HepG2 (cell line): Measurements from ENCODE around the gene SLC19A1. TPM values are rescaled to one million over a fixed set of nuclear protein-coding genes. Genes with fewer than 3 reads are reported as not detected.

Source experiments
- AKAP8 ChIP-seq: sonication (generic); formaldehyde crosslinking; IDR thresholded peaks from 2 replicates; pipeline ENCODE4 v1.5.1; 2020; ENCODE audit warnings: mild to moderate bottlenecking, missing genetic modification reagents
- GFI1 ChIP-seq: sonication (generic); formaldehyde crosslinking; IDR thresholded peaks from 2 replicates; pipeline ENCODE4 v1.5.0; 2020; ENCODE audit warnings: missing genetic modification reagents, mild to moderate bottlenecking, borderline replicate concordance
- KDM2A ChIP-seq: sonication (generic); formaldehyde crosslinking; IDR thresholded peaks from 2 replicates; pipeline ENCODE4 v1.4.0; 2020; ENCODE audit warnings: low read depth, missing genetic modification reagents, borderline replicate concordance
- KDM4B ChIP-seq: sonication (generic); formaldehyde crosslinking; IDR thresholded peaks from 2 replicates; pipeline ENCODE4 v1.4.0; 2020; ENCODE audit warnings: missing genetic modification reagents
- NCOA1 ChIP-seq: sonication (generic); formaldehyde crosslinking; IDR thresholded peaks from 2 replicates; pipeline ENCODE4 v1.9.0; 2021; ENCODE audit warnings: missing genetic modification reagents
- NCOR1 ChIP-seq: fragments of 200-600 bp; sonication (generic); IDR thresholded peaks from 2 replicates; pipeline ENCODE4 v1.7.0; 2017; ENCODE audit warnings: antibody characterized with exemption, low read length, borderline replicate concordance
- PHF21A ChIP-seq: sonication (generic); formaldehyde crosslinking; IDR thresholded peaks from 2 replicates; pipeline ENCODE4 v1.5.0; 2020; ENCODE audit warnings: mild to moderate bottlenecking, missing genetic modification reagents
- RAD21 ChIP-seq: fragments of 450-650 bp; formaldehyde crosslinking; IDR thresholded peaks from 2 replicates; pipeline ENCODE4 v1.5.0; 2020; ENCODE audit warnings: mild to moderate bottlenecking
- U2AF2 ChIP-seq: fragments of 200-400 bp; formaldehyde crosslinking; IDR thresholded peaks from 2 replicates; pipeline ENCODE4 v1.6.1; 2017; ENCODE audit warnings: low read depth, mild to moderate bottlenecking, low read length
- ZEB1 ChIP-seq: IDR thresholded peaks from 2 replicates; pipeline ENCODE4 v1.6.1; 2012; ENCODE audit warnings: mild to moderate bottlenecking, low read depth, inconsistent platforms; ENCODE audit not compliant: insufficient replicate concordance
- ZNF343 ChIP-seq: sonication (generic); formaldehyde crosslinking; IDR thresholded peaks from 2 replicates; pipeline ENCODE4 v1.4.0; 2020; ENCODE audit warnings: mild to moderate bottlenecking, missing genetic modification reagents
- ZNF501 ChIP-seq: sonication (generic); formaldehyde crosslinking; IDR thresholded peaks from 2 replicates; pipeline ENCODE4 v1.5.1; 2020; ENCODE audit warnings: mild to moderate bottlenecking, moderate library complexity, missing genetic modification reagents
- ZNF761 ChIP-seq: sonication (generic); formaldehyde crosslinking; conservative IDR thresholded peaks from 2 replicates; pipeline ENCODE4 v1.4.0; 2020; ENCODE audit warnings: mild to moderate bottlenecking, missing genetic modification reagents
- polyA plus RNA-seq, 8 experiments: library from polyadenylated mRNA; depleted of rRNA in 3 of 8; stranded (reverse) in 7 of 8; unstranded in 1 of 8; fragments of >200 nt; fragmentation: Illumina TruSeq in 4 of 8; extraction: Trizol in 4 of 8; gene quantifications; 2 replicates each; pipeline versions ENCODE4 v1.2.1 to v1.2.3, GENCODE V29; 2011 to 2016; ENCODE audit warnings: low read depth in 4 of 8, missing spikeins in 1 of 8, mixed read lengths in 1 of 8; ENCODE audit not compliant: insufficient read depth in 1 of 8
- total RNA-seq, 5 experiments: library from RNA; depleted of rRNA; stranded (reverse); fragments of >200 nt; fragmentation: Illumina TruSeq; extraction: Trizol; gene quantifications; 2 replicates each; pipeline ENCODE4 v1.2.3, GENCODE V29; 2016; ENCODE audit warnings: low read depth in 1 of 5
- TF ChIP-seq, protein P1 (sequence below): sonication (generic); formaldehyde crosslinking; IDR thresholded peaks from 2 replicates; pipeline ENCODE4 v1.8.0; 2022; ENCODE audit warnings: missing genetic modification reagents, mild to moderate bottlenecking, moderate library complexity, borderline replicate concordance
- TF ChIP-seq, protein P2 (sequence below): sonication (generic); formaldehyde crosslinking; IDR thresholded peaks from 2 replicates; pipeline ENCODE4 v1.5.0; 2020; ENCODE audit warnings: mild to moderate bottlenecking, missing genetic modification reagents, borderline replicate concordance
- TF ChIP-seq, protein P3 (sequence below): sonication (generic); formaldehyde crosslinking; IDR thresholded peaks from 2 replicates; pipeline ENCODE4 v1.4.0; 2020; ENCODE audit warnings: missing genetic modification reagents, borderline replicate concordance
- TF ChIP-seq, protein P4 (sequence below): sonication (generic); formaldehyde crosslinking; IDR thresholded peaks from 2 replicates; pipeline ENCODE4 v1.8.0; 2022; ENCODE audit warnings: mild to moderate bottlenecking, missing genetic modification reagents, borderline replicate concordance
- TF ChIP-seq, protein P5 (sequence below): sonication (generic); formaldehyde crosslinking; IDR thresholded peaks from 2 replicates; pipeline ENCODE4 v1.5.0; 2020; ENCODE audit warnings: missing genetic modification reagents
- TF ChIP-seq, protein P6 (sequence below): sonication (generic); formaldehyde crosslinking; IDR thresholded peaks from 2 replicates; pipeline ENCODE4 v1.5.0; 2020; ENCODE audit warnings: mild to moderate bottlenecking, low read depth, missing genetic modification reagents, borderline replicate concordance

Gene SLC19A1
- total and polyA plus RNA-seq, 2 of the 13 experiments (the other 11 are each of a cell fraction or from before 2014, with no cell fraction given): 21.8 to 23.0 TPM

DNA sequence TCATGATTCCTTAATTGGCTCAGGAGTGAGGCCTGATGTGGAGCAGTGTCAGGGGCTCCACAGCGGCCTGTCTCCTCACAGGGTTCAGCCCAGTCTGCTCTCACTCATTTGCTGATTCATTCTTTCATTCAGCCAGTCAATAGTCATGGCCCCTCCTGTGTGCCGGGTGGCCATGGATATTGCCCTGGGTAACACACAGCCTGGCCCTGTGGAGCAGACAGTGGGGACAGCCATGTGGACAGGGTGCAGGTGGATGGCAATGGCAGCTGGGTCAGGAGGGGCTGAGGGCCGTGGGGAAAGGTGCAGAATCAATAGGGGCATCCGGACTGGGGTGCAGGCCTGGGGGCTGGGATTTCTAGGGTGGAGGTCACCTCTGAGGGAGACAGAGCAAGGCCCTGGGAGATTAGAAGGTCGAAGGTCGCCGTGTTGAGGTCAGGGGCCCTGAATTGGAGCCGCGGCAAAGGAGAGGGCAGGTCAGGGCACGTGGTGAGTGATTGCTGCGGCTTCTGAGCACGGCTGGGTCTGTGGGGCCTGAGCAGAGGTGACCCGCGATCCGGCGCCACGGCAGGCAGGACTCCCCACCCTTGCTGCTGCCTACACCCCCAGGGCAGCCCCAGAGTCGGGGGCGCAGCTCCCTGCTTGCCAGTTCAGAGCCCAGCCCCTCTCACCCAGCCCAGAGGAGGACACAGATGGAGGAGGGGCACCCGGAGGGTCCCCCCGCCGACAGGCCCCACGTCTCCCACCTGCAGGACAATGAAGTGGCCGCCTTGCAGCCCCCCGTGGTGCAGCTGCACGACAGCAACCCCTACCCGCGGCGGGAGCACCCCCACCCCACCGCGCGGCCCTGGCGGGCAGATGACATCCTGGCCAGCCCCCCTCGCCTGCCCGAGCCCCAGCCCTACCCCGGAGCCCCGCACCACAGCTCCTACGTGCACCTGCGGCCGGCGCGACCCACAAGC lies 33.4 kb downstream of the SLC19A1 start (continued):
- TF ChIP-seq, protein P1, sequence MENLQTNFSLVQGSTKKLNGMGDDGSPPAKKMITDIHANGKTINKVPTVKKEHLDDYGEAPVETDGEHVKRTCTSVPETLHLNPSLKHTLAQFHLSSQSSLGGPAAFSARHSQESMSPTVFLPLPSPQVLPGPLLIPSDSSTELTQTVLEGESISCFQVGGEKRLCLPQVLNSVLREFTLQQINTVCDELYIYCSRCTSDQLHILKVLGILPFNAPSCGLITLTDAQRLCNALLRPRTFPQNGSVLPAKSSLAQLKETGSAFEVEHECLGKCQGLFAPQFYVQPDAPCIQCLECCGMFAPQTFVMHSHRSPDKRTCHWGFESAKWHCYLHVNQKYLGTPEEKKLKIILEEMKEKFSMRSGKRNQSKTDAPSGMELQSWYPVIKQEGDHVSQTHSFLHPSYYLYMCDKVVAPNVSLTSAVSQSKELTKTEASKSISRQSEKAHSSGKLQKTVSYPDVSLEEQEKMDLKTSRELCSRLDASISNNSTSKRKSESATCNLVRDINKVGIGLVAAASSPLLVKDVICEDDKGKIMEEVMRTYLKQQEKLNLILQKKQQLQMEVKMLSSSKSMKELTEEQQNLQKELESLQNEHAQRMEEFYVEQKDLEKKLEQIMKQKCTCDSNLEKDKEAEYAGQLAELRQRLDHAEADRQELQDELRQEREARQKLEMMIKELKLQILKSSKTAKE (CRISPR knock-in tag): peak; percentile 35
- TF ChIP-seq NCOR1 (0 out of 2 replicates have a peak, but pooled peaks have one; percentile 23), ZNF343 (CRISPR knock-in tag) (no peak), ZNF501 (CRISPR knock-in tag) (0 out of 2 replicates have a peak, but pooled peaks have one; percentile 31), ZEB1 (no peak), KDM4B (CRISPR knock-in tag) (no peak), GFI1 (CRISPR knock-in tag) (no peak), NCOA1 (CRISPR knock-in tag) (no peak), RAD21 (CRISPR knock-in tag) (peak; percentile 19; the same call in 1 of the 2 replicates), KDM2A (CRISPR knock-in tag) (peak; percentile 17; the same call in 1 of the 2 replicates), U2AF2 (no peak), PHF21A (CRISPR knock-in tag) (0 out of 2 replicates have a peak, but pooled peaks have one; percentile 26), AKAP8 (CRISPR knock-in tag) (peak; percentile 85), ZNF761 (CRISPR knock-in tag) (no peak)
- TF ChIP-seq, protein P2, sequence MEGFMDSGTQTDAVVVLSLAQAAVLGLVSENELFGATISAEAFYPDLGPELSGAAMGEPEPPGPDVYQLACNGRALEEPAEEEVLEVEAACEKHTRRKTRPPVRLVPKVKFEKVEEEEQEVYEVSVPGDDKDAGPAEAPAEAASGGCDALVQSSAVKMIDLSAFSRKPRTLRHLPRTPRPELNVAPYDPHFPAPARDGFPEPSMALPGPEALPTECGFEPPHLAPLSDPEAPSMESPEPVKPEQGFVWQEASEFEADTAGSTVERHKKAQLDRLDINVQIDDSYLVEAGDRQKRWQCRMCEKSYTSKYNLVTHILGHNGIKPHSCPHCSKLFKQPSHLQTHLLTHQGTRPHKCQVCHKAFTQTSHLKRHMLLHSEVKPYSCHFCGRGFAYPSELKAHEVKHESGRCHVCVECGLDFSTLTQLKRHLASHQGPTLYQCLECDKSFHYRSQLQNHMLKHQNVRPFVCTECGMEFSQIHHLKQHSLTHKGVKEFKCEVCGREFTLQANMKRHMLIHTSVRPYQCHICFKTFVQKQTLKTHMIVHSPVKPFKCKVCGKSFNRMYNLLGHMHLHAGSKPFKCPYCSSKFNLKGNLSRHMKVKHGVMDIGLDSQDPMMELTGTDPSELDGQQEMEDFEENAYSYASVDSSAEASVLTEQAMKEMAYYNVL: 0 out of 2 replicates have a peak, but pooled peaks have one; percentile 38
- TF ChIP-seq, protein P3, sequence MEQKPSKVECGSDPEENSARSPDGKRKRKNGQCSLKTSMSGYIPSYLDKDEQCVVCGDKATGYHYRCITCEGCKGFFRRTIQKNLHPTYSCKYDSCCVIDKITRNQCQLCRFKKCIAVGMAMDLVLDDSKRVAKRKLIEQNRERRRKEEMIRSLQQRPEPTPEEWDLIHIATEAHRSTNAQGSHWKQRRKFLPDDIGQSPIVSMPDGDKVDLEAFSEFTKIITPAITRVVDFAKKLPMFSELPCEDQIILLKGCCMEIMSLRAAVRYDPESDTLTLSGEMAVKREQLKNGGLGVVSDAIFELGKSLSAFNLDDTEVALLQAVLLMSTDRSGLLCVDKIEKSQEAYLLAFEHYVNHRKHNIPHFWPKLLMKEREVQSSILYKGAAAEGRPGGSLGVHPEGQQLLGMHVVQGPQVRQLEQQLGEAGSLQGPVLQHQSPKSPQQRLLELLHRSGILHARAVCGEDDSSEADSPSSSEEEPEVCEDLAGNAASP (CRISPR knock-in tag): peak; percentile 67; the same call in 1 of the 2 replicates
- TF ChIP-seq, protein P4, sequence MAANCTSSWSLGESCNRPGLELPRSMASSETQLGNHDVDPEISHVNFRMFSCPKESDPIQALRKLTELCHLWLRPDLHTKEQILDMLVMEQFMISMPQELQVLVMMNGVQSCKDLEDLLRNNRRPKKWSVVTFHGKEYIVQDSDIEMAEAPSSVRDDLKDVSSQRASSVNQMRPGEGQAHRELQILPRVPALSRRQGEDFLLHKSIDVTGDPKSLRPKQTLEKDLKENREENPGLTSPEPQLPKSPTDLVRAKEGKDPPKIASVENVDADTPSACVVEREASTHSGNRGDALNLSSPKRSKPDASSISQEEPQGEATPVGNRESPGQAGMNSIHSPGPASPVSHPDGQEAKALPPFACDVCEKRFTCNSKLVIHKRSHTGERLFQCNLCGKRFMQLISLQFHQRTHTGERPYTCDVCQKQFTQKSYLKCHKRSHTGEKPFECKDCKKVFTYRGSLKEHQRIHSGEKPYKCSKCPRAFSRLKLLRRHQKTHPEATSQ (CRISPR knock-in tag): no peak
- TF ChIP-seq, protein P5, sequence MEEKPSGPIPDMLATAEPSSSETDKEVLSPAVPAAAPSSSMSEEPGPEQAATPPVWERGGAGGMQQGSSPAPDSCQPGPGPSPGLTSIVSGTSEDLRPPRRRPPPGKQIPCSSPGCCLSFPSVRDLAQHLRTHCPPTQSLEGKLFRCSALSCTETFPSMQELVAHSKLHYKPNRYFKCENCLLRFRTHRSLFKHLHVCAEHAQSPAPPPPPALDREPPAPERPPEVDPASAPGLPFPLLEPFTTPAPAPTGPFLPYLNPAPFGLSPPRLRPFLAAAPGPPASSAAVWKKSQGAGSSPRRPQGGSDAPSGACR (CRISPR knock-in tag): no peak
- TF ChIP-seq, protein P6, sequence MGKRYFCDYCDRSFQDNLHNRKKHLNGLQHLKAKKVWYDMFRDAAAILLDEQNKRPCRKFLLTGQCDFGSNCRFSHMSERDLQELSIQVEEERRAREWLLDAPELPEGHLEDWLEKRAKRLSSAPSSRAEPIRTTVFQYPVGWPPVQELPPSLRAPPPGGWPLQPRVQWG (CRISPR knock-in tag): no peak
